Heart left ventricle (tissue), 13 donors: Measurements from ENCODE around the gene PRICKLE2.

ENCODE experiments used
- CTCF ChIP-seq, 12 donors: fragments of 200-600 bp; sonication (generic) in 4 of 12; IDR thresholded peaks; one replicate each; pipeline versions ENCODE4 v1.5.0 to v1.8.0; 2018 to 2022; ENCODE audit warnings: antibody characterized with exemption in 12 of 12, mild to moderate bottlenecking in 5 of 12
- POLR2A ChIP-seq, 2 donors: fragments of 450-650 bp; IDR thresholded peaks; one replicate each; pipeline ENCODE4 v1.6.1; 2017; ENCODE audit warnings: antibody characterized with exemption in 2 of 2, mild to moderate bottlenecking in 2 of 2, moderate library complexity in 2 of 2
- donor health status: ischemic (EF 13 %, LVEDD 7.1; RV severe dilation, severe dysfunction).
- donor health status: DM: no; HTN: yes; CAD: no.
- donor health status: DM: no; HTN: no; CAD: no.
- donor health status: ischemic (EF 25% LVEDD 6.9; RV normal size, moderate dysfunction).
- donor health status: ischemic (EF 25% LVEDD 5.7; RV mildly dilated, moderate dysfunction).
- donor health status: ischemic (EF 35%, LVEDD 5.7; RV mildly dilated, moderate dysfunction).
- donor health status: nonischemic (EF 11% LVEDD 7.7; RV severe dilation, severe dysfunction).
- donor health status: DM: yes; HTN: yes; CAD: no.
- donor health status: PGD.
- donor health status: ischemic (EF 29% LVEDD 5.4; RV normal size, mild dysfunction).
- donor health status: nonischemic (EF 23%, LVEDD 6.1; RV moderate dilation, normal function).

GRCh38 chr3:64170270-64170669, 55.0 kb downstream of the PRICKLE2 start:
- TF ChIP-seq CTCF (IDR thresholded peaks at IDR 0.05) (no peak), POLR2A (IDR thresholded peaks at IDR 0.05) (no peak)
